Measurements from ENCODE around the gene IQCF2. TPM values are rescaled to one million over a fixed set of nuclear protein-coding genes. Genes with fewer than 3 reads are reported as not detected.
A peak's percentile ranks its signal among the peaks of the same experiment; 100 is the strongest.

IQCF2 gene
- total RNA-seq (not detected), polyA plus RNA-seq (not detected)
- long read RNA-seq, donor 1: 0 reads
- long read RNA-seq, donor 2: 0 reads
- long read RNA-seq, donor 3: 0 reads
- long read RNA-seq, donor 4: 0 reads
- long read RNA-seq, donor 5: 0 reads

- Histone ChIP-seq H3K4me3 (no peak within 1 kb of the TSS), H3K27me3 (ENCODE audit: control insufficient read depth in 3 of 3, insufficient read depth in 3 of 3, low read length in 2 of 3) (no peaks in the 10 kb centered on the region), H3K27ac (ENCODE audit: low read depth in 1 of 2, low read length in 1 of 2) (no peak within 1 kb of the TSS), H3K9me3 (ENCODE audit: control insufficient read depth in 4 of 4, insufficient read depth in 3 of 4, low read length in 3 of 4) (peaks cover 0 to 3% (median 0%) of the 10 kb centered on the region in 4 donors), H3K9ac (ENCODE audit: insufficient read depth in 1 of 2, low read length in 2 of 2) (no peak within 1 kb of the TSS), H3K36me3 (ENCODE audit: control insufficient read depth in 4 of 4, insufficient read depth in 4 of 4, low read length in 4 of 4) (no peaks in the 10 kb centered on the region), H3K4me1 (ENCODE audit: control insufficient read depth in 5 of 5, insufficient read depth in 5 of 5, low read length in 5 of 5) (no peaks in the 10 kb centered on the region)
- no peak for DNase-seq
- no peak for ATAC-seq (ENCODE audit: insufficient read depth, low FRiP score)
- no peak for TF ChIP-seq CTCF (IDR thresholded peaks at IDR 0.05; ENCODE audit: control extremely low read depth, extremely low read depth)
- WGBS, 2 donors: 69 to 76% methylated on average over 7 of the region's 7 CpGs
Measured at GRCh38 chr3:51860703-51861665, at the start of gene IQCF2. IQCF2 (plus strand) TSS chr3:51861615; CDS start chr3:51861667, 52 bp downstream.

- peak in 1 of 3 donors; percentile 1 for DNase-seq
- H3K27ac ChIP-seq (ENCODE audit: low read depth in 1 of 2, low read length in 1 of 2): no peak overlapping the region
- H3K4me1 ChIP-seq (ENCODE audit: control insufficient read depth in 5 of 5, insufficient read depth in 5 of 5, low read length in 5 of 5): no peaks in the 10 kb centered on the region
- ATAC-seq (ENCODE audit: insufficient read depth, low FRiP score): no peak
- no peaks in the 10 kb centered on the region for H3K36me3 ChIP-seq (ENCODE audit: control insufficient read depth in 4 of 4, insufficient read depth in 4 of 4, low read length in 4 of 4)
- H3K9ac ChIP-seq (ENCODE audit: insufficient read depth in 1 of 2, low read length in 2 of 2): no peak overlapping the region
- WGBS, 2 donors: 55 to 75% methylated on average over 6 of the region's 6 CpGs
- H3K27me3 ChIP-seq (ENCODE audit: control insufficient read depth in 3 of 3, insufficient read depth in 3 of 3, low read length in 2 of 3): no peaks in the 10 kb centered on the region
- peaks cover 0 to 1% (median 0%) of the 10 kb centered on the region in 4 donors for H3K9me3 ChIP-seq (ENCODE audit: control insufficient read depth in 4 of 4, insufficient read depth in 3 of 4, low read length in 3 of 4)
- no peak for TF ChIP-seq CTCF (IDR thresholded peaks at IDR 0.05; ENCODE audit: control extremely low read depth, extremely low read depth)
- no peak overlapping the region for H3K4me3 ChIP-seq
Measured at GRCh38 chr3:51813539-51813938, 47.9 kb upstream of the IQCF2 start.

GRCh38 chr3:51814034-51814433 is 47.4 kb upstream of the IQCF2 start:
- Histone ChIP-seq H3K9ac (ENCODE audit: insufficient read depth in 1 of 2, low read length in 2 of 2) (no peak overlapping the region), H3K27ac (ENCODE audit: low read depth in 1 of 2, low read length in 1 of 2) (no peak overlapping the region), H3K9me3 (ENCODE audit: control insufficient read depth in 4 of 4, insufficient read depth in 3 of 4, low read length in 3 of 4) (peaks cover 0 to 1% (median 0%) of the 10 kb centered on the region in 4 donors), H3K36me3 (ENCODE audit: control insufficient read depth in 4 of 4, insufficient read depth in 4 of 4, low read length in 4 of 4) (no peaks in the 10 kb centered on the region), H3K27me3 (ENCODE audit: control insufficient read depth in 3 of 3, insufficient read depth in 3 of 3, low read length in 2 of 3) (no peaks in the 10 kb centered on the region), H3K4me1 (ENCODE audit: control insufficient read depth in 5 of 5, insufficient read depth in 5 of 5, low read length in 5 of 5) (no peaks in the 10 kb centered on the region), H3K4me3 (no peak overlapping the region)
- WGBS, 2 donors: 85 to 86% methylated on average over 3 of the region's 3 CpGs
- DNase-seq (no peak), ATAC-seq (ENCODE audit: insufficient read depth, low FRiP score) (no peak)
- TF ChIP-seq CTCF (IDR thresholded peaks at IDR 0.05; ENCODE audit: control extremely low read depth, extremely low read depth): no peak
